Activated B cell treated with CpG ODN at 0.5 μM for 24 hours (primary cell): ENCODE measurements around the gene TPM4. TPM values are rescaled to one million over a fixed set of nuclear protein-coding genes. Genes with fewer than 3 reads are reported as not detected.

Experiments
- ATAC-seq: fragments of 200-7000 bp; cut with Tn5 transposase; one replicate; pipeline ENCODE4 v1.10.0; 2021; ENCODE audit warnings: low read depth, mild to moderate bottlenecking, moderate library complexity
- CTCF ChIA-PET: fragments of 350-600 bp; sonication (Branson Sonifier 250); formaldehyde crosslinking; loops from one replicate; lab custom pipeline; 2021; ENCODE audit warnings: antibody characterized with exemption; lab: Charles Lee
- POLR2A ChIA-PET: fragments of 350-600 bp; sonication (Branson Sonifier 250); formaldehyde crosslinking; loops from one replicate; lab custom pipeline; 2021; ENCODE audit warnings: antibody characterized with exemption; lab: Charles Lee
- DNase-seq: peaks from one replicate; pipeline ENCODE4 v3.0.0; 2022
- H3K27ac Mint-ChIP-seq: one replicate; pipeline ENCODE4 v1.8.0; 2020; ENCODE audit warnings: mixed read lengths
- H3K27me3 Mint-ChIP-seq: one replicate; pipeline ENCODE4 v1.8.0; 2021; ENCODE audit warnings: mixed read lengths
- H3K36me3 Mint-ChIP-seq: one replicate; pipeline ENCODE4 v1.8.0; 2021; ENCODE audit warnings: low read depth, mixed read lengths
- H3K4me1 Mint-ChIP-seq: one replicate; pipeline ENCODE4 v1.8.0; 2021; ENCODE audit warnings: mixed read lengths
- H3K4me3 Mint-ChIP-seq: one replicate; pipeline ENCODE4 v1.8.0; 2020; ENCODE audit warnings: mild to moderate bottlenecking, mixed read lengths
- H3K9me3 Mint-ChIP-seq: one replicate; pipeline ENCODE4 v1.8.0; 2020; ENCODE audit warnings: mixed read lengths
- intact Hi-C: fragments of 100-400 bp; cut with micrococcal nuclease; formaldehyde crosslinking; loops from one replicate; pipeline ENCODE4 v1.15.1; 2024
- total RNA-seq: library from RNA; stranded (reverse); gene quantifications from 2 replicates; pipeline ENCODE4 v1.2.3, GENCODE V29; 2022
- TF ChIP-seq, protein P1 (sequence below): fragments of 200-600 bp; IDR thresholded peaks from one replicate; pipeline ENCODE4 v1.8.0; 2022; ENCODE audit warnings: antibody characterized with exemption, mild to moderate bottlenecking

TPM4 gene
- total RNA-seq, 1 donor from 2014 or later = 257 TPM

GRCh38 chr19:16031872-16032200, 44.5 kb upstream of the TPM4 start:
- H3K36me3 Mint-ChIP-seq = no peaks in the 10 kb centered on the region
- DNase-seq = no peak

GRCh38 chr19:16032509-16033135, 43.7 kb upstream of the TPM4 start:
- H3K27me3 Mint-ChIP-seq = no peaks in the 10 kb centered on the region
- CTCF ChIA-PET = no interaction called here
- no peak for ATAC-seq
- peak overlapping the region; percentile 7 for H3K27ac Mint-ChIP-seq
- intact Hi-C loops = no loop called here
- no peaks in the 10 kb centered on the region for H3K36me3 Mint-ChIP-seq
- H3K9me3 Mint-ChIP-seq = no peaks in the 10 kb centered on the region
- no peak overlapping the region for H3K4me3 Mint-ChIP-seq
- POLR2A ChIA-PET = no interaction called here
- H3K4me1 Mint-ChIP-seq = no peaks in the 10 kb centered on the region
- TF ChIP-seq, protein P1, sequence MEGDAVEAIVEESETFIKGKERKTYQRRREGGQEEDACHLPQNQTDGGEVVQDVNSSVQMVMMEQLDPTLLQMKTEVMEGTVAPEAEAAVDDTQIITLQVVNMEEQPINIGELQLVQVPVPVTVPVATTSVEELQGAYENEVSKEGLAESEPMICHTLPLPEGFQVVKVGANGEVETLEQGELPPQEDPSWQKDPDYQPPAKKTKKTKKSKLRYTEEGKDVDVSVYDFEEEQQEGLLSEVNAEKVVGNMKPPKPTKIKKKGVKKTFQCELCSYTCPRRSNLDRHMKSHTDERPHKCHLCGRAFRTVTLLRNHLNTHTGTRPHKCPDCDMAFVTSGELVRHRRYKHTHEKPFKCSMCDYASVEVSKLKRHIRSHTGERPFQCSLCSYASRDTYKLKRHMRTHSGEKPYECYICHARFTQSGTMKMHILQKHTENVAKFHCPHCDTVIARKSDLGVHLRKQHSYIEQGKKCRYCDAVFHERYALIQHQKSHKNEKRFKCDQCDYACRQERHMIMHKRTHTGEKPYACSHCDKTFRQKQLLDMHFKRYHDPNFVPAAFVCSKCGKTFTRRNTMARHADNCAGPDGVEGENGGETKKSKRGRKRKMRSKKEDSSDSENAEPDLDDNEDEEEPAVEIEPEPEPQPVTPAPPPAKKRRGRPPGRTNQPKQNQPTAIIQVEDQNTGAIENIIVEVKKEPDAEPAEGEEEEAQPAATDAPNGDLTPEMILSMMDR = no peak
- DNase-seq = no peak

More at GRCh38 chr19:16031872-16032200, 44.5 kb upstream of the TPM4 start:
- no peak overlapping the region for H3K27ac Mint-ChIP-seq
- H3K9me3 Mint-ChIP-seq = no peaks in the 10 kb centered on the region
- POLR2A ChIA-PET = no interaction called here
- CTCF ChIA-PET = no interaction called here
- no peaks in the 10 kb centered on the region for H3K4me1 Mint-ChIP-seq
- H3K4me3 Mint-ChIP-seq = no peak overlapping the region
- no peak for ATAC-seq
- intact Hi-C loops = no loop called here
- TF ChIP-seq, protein P1 = no peak
- H3K27me3 Mint-ChIP-seq = no peaks in the 10 kb centered on the region

- no peak for DNase-seq
- CTCF ChIA-PET = no interaction called here
- H3K4me3 Mint-ChIP-seq = no peak overlapping the region
Measured at GRCh38 chr19:16033136-16033530, 43.2 kb upstream of the TPM4 start.

DNA sequence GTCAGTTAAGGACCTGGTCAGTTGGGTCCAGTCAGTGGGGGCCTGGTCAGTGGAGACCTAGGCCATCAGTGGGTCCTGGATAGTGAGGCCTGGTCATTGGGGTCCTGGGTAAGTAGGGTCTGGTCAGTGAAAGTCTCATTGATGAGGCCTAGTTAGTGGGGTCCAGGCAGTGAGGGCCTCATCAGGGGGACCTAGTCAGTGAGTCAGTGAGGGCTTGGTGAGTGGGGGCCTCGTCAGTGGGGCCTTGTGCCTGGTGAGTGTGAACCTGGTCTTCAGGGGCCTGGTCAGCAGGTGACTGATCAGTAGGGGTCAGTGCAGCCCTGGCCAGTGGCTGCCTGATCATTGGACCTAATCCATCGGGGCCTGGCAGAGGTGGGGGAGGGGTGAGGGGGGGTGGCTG, 42.6 kb upstream of the TPM4 start:
- no peak for DNase-seq
- Mint-ChIP-seq H3K27ac (no peak overlapping the region), H3K4me1 (no peaks in the 10 kb centered on the region), H3K4me3 (no peak overlapping the region), H3K36me3 (no peaks in the 10 kb centered on the region), H3K9me3 (no peaks in the 10 kb centered on the region), H3K27me3 (peaks cover 2% of the 10 kb centered on the region)
- TF ChIP-seq, protein P1 = no peak
- intact Hi-C loops = no loop called here
- ChIA-PET CTCF (no interaction called here), POLR2A (no interaction called here)
- no peak for ATAC-seq

More at GRCh38 chr19:16033136-16033530, 43.2 kb upstream of the TPM4 start:
- Mint-ChIP-seq H3K27me3 (peaks cover 2% of the 10 kb centered on the region), H3K27ac (peak overlapping the region; percentile 7), H3K4me1 (no peaks in the 10 kb centered on the region), H3K9me3 (no peaks in the 10 kb centered on the region), H3K36me3 (no peaks in the 10 kb centered on the region)
- TF ChIP-seq, protein P1 = no peak
- intact Hi-C loops = no loop called here
- ATAC-seq = no peak
- POLR2A ChIA-PET = no interaction called here

- no peak for DNase-seq
- POLR2A ChIA-PET = no interaction called here
Measured at GRCh38 chr19:16034180-16034579, 42.1 kb upstream of the TPM4 start.

More at GRCh38 chr19:16034180-16034579, 42.1 kb upstream of the TPM4 start:
- TF ChIP-seq, protein P1 = no peak
- H3K36me3 Mint-ChIP-seq = no peaks in the 10 kb centered on the region
- no peak for ATAC-seq
- H3K9me3 Mint-ChIP-seq = no peaks in the 10 kb centered on the region
- no peak overlapping the region for H3K27ac Mint-ChIP-seq
- peaks cover 2% of the 10 kb centered on the region for H3K27me3 Mint-ChIP-seq
- H3K4me1 Mint-ChIP-seq = no peaks in the 10 kb centered on the region
- intact Hi-C loops = no loop called here
- CTCF ChIA-PET = no interaction called here
- H3K4me3 Mint-ChIP-seq = no peak overlapping the region
